GM23338 (cell line): ENCODE data around the gene TSPEAR. TPM values are rescaled to one million over a fixed set of nuclear protein-coding genes. Genes with fewer than 3 reads are reported as not detected.

ENCODE experiments used
- ATAC-seq: fragments of 200-7000 bp; cut with Tn5 transposase; 3 replicates; pipeline ENCODE4 v1.9.1; 2020
- DNase-seq: peaks from one replicate; pipeline ENCODE4 v3.0.0-alpha.2; 2015; ENCODE audit warnings: low spot score
- H2AFZ ChIP-seq: fragments of 200-600 bp; sonication (generic); 2 replicates; pipeline ENCODE4 v1.8.0; 2016; ENCODE audit warnings: antibody characterized with exemption, mild to moderate bottlenecking, moderate library complexity
- H3F3A ChIP-seq: fragments of 200-600 bp; sonication (generic); replicated peaks from 2 replicates; pipeline ENCODE4 v1.8.0; 2017; ENCODE audit warnings: antibody characterized with exemption, mixed run types, low read depth
- H3K27ac ChIP-seq: fragments of 200-600 bp; sonication (generic); 2 replicates; pipeline ENCODE4 v1.6.1; 2016; ENCODE audit warnings: low read depth
- H3K27me3 ChIP-seq: fragments of 200-600 bp; sonication (generic); 2 replicates; pipeline ENCODE4 v1.8.0; 2016; ENCODE audit warnings: mild to moderate bottlenecking, mixed run types, moderate library complexity; ENCODE audit not compliant: insufficient read depth
- H3K36me3 ChIP-seq: fragments of 200-600 bp; sonication (generic); 2 replicates; pipeline ENCODE4 v1.8.0; 2016; ENCODE audit warnings: mild to moderate bottlenecking; ENCODE audit not compliant: insufficient read depth
- H3K4me1 ChIP-seq: fragments of 200-600 bp; sonication (generic); 2 replicates; pipeline ENCODE4 v1.8.0; 2016; ENCODE audit warnings: mild to moderate bottlenecking, moderate library complexity; ENCODE audit not compliant: insufficient read depth
- H3K4me2 ChIP-seq: fragments of 200-600 bp; sonication (generic); 2 replicates; pipeline ENCODE4 v1.7.1; 2017; ENCODE audit warnings: mixed run types
- H3K4me3 ChIP-seq: fragments of 200-600 bp; sonication (generic); 2 replicates; pipeline ENCODE4 v1.6.1; 2016; ENCODE audit warnings: mixed run types
- H3K79me2 ChIP-seq: fragments of 200-600 bp; sonication (generic); replicated peaks from 2 replicates; pipeline ENCODE4 v1.8.0; 2017; ENCODE audit warnings: mild to moderate bottlenecking; ENCODE audit not compliant: insufficient read depth
- H3K9me2 ChIP-seq: fragments of 200-600 bp; sonication (generic); 2 replicates; pipeline ENCODE4 v1.8.0; 2017; ENCODE audit not compliant: insufficient read depth
- H4K20me1 ChIP-seq: fragments of 200-600 bp; sonication (generic); replicated peaks from 2 replicates; pipeline ENCODE4 v1.8.0; 2017; ENCODE audit warnings: mild to moderate bottlenecking; ENCODE audit not compliant: insufficient read depth
- H3K27ac Mint-ChIP-seq: 2 replicates; pipeline ENCODE4 v1.8.0; 2020; ENCODE audit warnings: inconsistent platforms, mild to moderate bottlenecking, moderate library complexity, mixed read lengths
- H3K27me3 Mint-ChIP-seq: 3 replicates; pipeline ENCODE4 v1.8.0; 2022; ENCODE audit warnings: low read depth, mild to moderate bottlenecking, moderate library complexity, mixed read lengths, inconsistent platforms; ENCODE audit not compliant: insufficient read depth, poor library complexity
- H3K36me3 Mint-ChIP-seq: 3 replicates; pipeline ENCODE4 v1.8.0; 2021; ENCODE audit warnings: low read depth, mild to moderate bottlenecking, inconsistent platforms, moderate library complexity, mixed read lengths
- H3K4me1 Mint-ChIP-seq: 3 replicates; pipeline ENCODE4 v1.8.0; 2020; ENCODE audit warnings: mild to moderate bottlenecking, inconsistent platforms, mixed read lengths
- H3K4me3 Mint-ChIP-seq: 3 replicates; pipeline ENCODE4 v1.8.0; 2021; ENCODE audit warnings: moderate library complexity, mild to moderate bottlenecking, inconsistent platforms, mixed read lengths
- H3K9me3 Mint-ChIP-seq: 3 replicates; pipeline ENCODE4 v1.8.0; 2020; ENCODE audit warnings: moderate library complexity, mild to moderate bottlenecking, inconsistent platforms, mixed read lengths
- JUNB ChIP-seq: IDR thresholded peaks from one replicate; pipeline ENCODE4 v1.6.1; 2016; ENCODE audit warnings: antibody characterized with exemption; ENCODE audit not compliant: unreplicated experiment
- POLR2AphosphoS5 ChIP-seq: IDR thresholded peaks from 2 replicates; pipeline ENCODE4 v1.6.1; 2016; ENCODE audit warnings: antibody characterized with exemption, low read depth
- ZNF331 ChIP-seq: fragments of 250-450 bp; sonication (Bioruptor Pico); IDR thresholded peaks from 2 replicates; pipeline ENCODE4 v1.5.0; 2020; ENCODE audit warnings: low read depth, mild to moderate bottlenecking, moderate library complexity
- polyA plus RNA-seq: library from polyadenylated mRNA; unstranded; fragments of >200 nt; fragmentation: Nextera tagmentation; extraction: Ambion mirVana; gene quantifications from 2 replicates; pipeline ENCODE4 v1.2.1, GENCODE V29; 2016
- total RNA-seq: library from RNA; depleted of rRNA; stranded (reverse); fragments of >200 nt; shearing (Covaris generic); gene quantifications from 2 replicates; pipeline ENCODE4 v1.2.3, GENCODE V29; 2014
- TF ChIP-seq, protein P1 (sequence below): IDR thresholded peaks from one replicate; pipeline ENCODE4 v1.6.1; 2018; ENCODE audit warnings: antibody characterized with exemption; ENCODE audit not compliant: unreplicated experiment
- TF ChIP-seq, protein P2 (sequence below): fragments of 250-450 bp; sonication (Bioruptor Pico); IDR thresholded peaks from 2 replicates; pipeline ENCODE4 v1.5.0; 2020; ENCODE audit warnings: mild to moderate bottlenecking, moderate library complexity
- TF ChIP-seq, protein P3 (sequence below), 2 experiments: fragments of 200-600 bp in 1 of 2; sonication (generic) in 1 of 2; conservative IDR thresholded peaks; 2 replicates each; pipeline versions ENCODE4 v1.5.1 to v1.6.1; 2016 to 2017; ENCODE audit warnings: antibody characterized with exemption in 2 of 2, low read depth in 2 of 2, mild to moderate bottlenecking in 2 of 2, moderate library complexity in 1 of 2

TSPEAR gene
- total and polyA plus RNA-seq, 2 experiments from 2014 or later: 0.35 to 0.92 TPM

DNA sequence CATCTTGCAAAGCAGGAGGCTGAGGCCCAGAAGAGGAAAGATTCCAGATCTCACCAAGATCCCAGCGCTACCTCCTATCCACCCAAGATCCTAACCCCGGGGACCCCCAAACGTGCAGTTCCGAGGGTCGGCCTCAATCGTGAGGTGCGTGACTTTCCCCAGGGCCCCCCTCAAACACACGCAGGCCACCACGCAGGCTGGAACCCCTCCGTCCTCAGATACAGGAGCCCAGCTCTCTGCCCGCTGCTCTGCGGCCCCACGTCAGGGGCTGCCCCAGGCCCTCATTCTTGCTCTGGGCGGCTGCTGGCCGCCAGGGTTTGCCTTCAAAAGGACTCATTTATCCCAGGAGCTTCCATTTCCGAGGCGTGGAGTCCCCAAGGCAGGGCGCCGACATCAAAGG lies 211.3 kb downstream of the TSPEAR start (continued):
- no peak for TF ChIP-seq ZNF331 (CRISPR knock-in tag)
- TF ChIP-seq, protein P1, sequence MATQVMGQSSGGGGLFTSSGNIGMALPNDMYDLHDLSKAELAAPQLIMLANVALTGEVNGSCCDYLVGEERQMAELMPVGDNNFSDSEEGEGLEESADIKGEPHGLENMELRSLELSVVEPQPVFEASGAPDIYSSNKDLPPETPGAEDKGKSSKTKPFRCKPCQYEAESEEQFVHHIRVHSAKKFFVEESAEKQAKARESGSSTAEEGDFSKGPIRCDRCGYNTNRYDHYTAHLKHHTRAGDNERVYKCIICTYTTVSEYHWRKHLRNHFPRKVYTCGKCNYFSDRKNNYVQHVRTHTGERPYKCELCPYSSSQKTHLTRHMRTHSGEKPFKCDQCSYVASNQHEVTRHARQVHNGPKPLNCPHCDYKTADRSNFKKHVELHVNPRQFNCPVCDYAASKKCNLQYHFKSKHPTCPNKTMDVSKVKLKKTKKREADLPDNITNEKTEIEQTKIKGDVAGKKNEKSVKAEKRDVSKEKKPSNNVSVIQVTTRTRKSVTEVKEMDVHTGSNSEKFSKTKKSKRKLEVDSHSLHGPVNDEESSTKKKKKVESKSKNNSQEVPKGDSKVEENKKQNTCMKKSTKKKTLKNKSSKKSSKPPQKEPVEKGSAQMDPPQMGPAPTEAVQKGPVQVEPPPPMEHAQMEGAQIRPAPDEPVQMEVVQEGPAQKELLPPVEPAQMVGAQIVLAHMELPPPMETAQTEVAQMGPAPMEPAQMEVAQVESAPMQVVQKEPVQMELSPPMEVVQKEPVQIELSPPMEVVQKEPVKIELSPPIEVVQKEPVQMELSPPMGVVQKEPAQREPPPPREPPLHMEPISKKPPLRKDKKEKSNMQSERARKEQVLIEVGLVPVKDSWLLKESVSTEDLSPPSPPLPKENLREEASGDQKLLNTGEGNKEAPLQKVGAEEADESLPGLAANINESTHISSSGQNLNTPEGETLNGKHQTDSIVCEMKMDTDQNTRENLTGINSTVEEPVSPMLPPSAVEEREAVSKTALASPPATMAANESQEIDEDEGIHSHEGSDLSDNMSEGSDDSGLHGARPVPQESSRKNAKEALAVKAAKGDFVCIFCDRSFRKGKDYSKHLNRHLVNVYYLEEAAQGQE: no peak

DNA sequence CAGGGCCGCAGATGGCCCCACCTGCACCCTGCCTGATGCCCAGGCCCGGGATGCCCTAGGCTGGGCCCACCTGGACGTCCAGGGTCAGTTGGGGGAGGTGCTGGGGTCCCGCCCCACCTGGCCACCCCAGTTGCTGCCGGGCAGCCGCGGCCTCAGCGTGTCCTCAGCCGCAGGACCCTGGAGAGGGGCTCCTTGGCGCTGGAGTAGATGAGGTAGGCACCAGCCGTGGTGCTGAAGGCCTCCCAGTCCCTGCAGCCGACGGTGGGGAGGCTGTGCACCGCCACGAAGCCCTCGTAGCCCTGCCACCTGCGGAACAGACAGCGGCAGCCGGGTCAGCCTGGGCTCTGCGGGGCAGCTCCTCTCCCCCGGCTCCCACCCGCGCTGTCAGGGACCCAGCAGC lies 211.7 kb downstream of the TSPEAR start:
- H4K20me1 ChIP-seq: peaks cover 5% of the 10 kb centered on the region; the same call in 1 of the 2 replicates
- peaks cover 5% of the 10 kb centered on the region for H3K9me3 Mint-ChIP-seq
- no peak for DNase-seq
- no peak overlapping the region for H3K4me2 ChIP-seq
- H3F3A ChIP-seq: no peaks in the 10 kb centered on the region
- H3K27me3 ChIP-seq: no peaks in the 10 kb centered on the region
- H3K4me3 Mint-ChIP-seq: no peak overlapping the region
- TF ChIP-seq, protein P2, sequence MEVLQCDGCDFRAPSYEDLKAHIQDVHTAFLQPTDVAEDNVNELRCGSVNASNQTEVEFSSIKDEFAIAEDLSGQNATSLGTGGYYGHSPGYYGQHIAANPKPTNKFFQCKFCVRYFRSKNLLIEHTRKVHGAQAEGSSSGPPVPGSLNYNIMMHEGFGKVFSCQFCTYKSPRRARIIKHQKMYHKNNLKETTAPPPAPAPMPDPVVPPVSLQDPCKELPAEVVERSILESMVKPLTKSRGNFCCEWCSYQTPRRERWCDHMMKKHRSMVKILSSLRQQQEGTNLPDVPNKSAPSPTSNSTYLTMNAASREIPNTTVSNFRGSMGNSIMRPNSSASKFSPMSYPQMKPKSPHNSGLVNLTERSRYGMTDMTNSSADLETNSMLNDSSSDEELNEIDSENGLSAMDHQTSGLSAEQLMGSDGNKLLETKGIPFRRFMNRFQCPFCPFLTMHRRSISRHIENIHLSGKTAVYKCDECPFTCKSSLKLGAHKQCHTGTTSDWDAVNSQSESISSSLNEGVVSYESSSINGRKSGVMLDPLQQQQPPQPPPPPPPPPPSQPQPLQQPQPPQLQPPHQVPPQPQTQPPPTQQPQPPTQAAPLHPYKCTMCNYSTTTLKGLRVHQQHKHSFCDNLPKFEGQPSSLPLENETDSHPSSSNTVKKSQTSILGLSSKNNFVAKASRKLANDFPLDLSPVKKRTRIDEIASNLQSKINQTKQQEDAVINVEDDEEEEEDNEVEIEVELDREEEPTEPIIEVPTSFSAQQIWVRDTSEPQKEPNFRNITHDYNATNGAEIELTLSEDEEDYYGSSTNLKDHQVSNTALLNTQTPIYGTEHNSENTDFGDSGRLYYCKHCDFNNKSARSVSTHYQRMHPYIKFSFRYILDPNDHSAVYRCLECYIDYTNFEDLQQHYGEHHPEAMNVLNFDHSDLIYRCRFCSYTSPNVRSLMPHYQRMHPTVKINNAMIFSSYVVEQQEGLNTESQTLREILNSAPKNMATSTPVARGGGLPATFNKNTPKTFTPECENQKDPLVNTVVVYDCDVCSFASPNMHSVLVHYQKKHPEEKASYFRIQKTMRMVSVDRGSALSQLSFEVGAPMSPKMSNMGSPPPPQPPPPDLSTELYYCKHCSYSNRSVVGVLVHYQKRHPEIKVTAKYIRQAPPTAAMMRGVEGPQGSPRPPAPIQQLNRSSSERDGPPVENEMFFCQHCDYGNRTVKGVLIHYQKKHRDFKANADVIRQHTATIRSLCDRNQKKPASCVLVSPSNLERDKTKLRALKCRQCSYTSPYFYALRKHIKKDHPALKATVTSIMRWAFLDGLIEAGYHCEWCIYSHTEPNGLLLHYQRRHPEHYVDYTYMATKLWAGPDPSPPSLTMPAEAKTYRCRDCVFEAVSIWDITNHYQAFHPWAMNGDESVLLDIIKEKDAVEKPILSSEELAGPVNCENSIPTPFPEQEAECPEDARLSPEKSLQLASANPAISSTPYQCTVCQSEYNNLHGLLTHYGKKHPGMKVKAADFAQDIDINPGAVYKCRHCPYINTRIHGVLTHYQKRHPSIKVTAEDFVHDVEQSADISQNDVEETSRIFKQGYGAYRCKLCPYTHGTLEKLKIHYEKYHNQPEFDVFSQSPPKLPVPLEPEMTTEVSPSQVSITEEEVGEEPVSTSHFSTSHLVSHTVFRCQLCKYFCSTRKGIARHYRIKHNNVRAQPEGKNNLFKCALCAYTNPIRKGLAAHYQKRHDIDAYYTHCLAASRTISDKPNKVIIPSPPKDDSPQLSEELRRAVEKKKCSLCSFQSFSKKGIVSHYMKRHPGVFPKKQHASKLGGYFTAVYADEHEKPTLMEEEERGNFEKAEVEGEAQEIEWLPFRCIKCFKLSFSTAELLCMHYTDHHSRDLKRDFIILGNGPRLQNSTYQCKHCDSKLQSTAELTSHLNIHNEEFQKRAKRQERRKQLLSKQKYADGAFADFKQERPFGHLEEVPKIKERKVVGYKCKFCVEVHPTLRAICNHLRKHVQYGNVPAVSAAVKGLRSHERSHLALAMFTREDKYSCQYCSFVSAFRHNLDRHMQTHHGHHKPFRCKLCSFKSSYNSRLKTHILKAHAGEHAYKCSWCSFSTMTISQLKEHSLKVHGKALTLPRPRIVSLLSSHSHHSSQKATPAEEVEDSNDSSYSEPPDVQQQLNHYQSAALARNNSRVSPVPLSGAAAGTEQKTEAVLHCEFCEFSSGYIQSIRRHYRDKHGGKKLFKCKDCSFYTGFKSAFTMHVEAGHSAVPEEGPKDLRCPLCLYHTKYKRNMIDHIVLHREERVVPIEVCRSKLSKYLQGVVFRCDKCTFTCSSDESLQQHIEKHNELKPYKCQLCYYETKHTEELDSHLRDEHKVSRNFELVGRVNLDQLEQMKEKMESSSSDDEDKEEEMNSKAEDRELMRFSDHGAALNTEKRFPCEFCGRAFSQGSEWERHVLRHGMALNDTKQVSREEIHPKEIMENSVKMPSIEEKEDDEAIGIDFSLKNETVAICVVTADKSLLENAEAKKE (CRISPR knock-in tag): no peak
- TF ChIP-seq, protein P1: peak; percentile 49
- TF ChIP-seq POLR2AphosphoS5 (no peak), JUNB (no peak)
- TF ChIP-seq, protein P3, sequence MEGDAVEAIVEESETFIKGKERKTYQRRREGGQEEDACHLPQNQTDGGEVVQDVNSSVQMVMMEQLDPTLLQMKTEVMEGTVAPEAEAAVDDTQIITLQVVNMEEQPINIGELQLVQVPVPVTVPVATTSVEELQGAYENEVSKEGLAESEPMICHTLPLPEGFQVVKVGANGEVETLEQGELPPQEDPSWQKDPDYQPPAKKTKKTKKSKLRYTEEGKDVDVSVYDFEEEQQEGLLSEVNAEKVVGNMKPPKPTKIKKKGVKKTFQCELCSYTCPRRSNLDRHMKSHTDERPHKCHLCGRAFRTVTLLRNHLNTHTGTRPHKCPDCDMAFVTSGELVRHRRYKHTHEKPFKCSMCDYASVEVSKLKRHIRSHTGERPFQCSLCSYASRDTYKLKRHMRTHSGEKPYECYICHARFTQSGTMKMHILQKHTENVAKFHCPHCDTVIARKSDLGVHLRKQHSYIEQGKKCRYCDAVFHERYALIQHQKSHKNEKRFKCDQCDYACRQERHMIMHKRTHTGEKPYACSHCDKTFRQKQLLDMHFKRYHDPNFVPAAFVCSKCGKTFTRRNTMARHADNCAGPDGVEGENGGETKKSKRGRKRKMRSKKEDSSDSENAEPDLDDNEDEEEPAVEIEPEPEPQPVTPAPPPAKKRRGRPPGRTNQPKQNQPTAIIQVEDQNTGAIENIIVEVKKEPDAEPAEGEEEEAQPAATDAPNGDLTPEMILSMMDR (conservative IDR thresholded peaks at IDR 0.05; ENCODE audit: low read depth in 2 of 2): no peak
- no peak overlapping the region for H2AFZ ChIP-seq
- H3K27me3 Mint-ChIP-seq: peaks cover 8% of the 10 kb centered on the region
- H3K27ac Mint-ChIP-seq: no peak overlapping the region
- peaks cover 24% of the 10 kb centered on the region for H3K4me1 Mint-ChIP-seq
- H3K36me3 Mint-ChIP-seq: peaks cover 7% of the 10 kb centered on the region
- H3K79me2 ChIP-seq: no peaks in the 10 kb centered on the region
- H3K27ac ChIP-seq: no peak overlapping the region
- no peaks in the 10 kb centered on the region for H3K9me2 ChIP-seq
- no peaks in the 10 kb centered on the region for H3K36me3 ChIP-seq
- no peak overlapping the region for H3K4me3 ChIP-seq
- peaks cover 6% of the 10 kb centered on the region; the same call in 1 of the 2 replicates for H3K4me1 ChIP-seq
- ATAC-seq: peak; percentile 55
